Measurements from ENCODE around the gene ATXN7L1. TPM values are rescaled to one million over a fixed set of nuclear protein-coding genes. Genes with fewer than 3 reads are reported as not detected.

The ATXN7L1 gene
- total and polyA plus RNA-seq, 2 experiments from 2014 or later, result 6.4 to 8.6 TPM

- no peak overlapping the region for H3K27ac ChIP-seq
- no peak for TF ChIP-seq CTCF (IDR thresholded peaks at IDR 0.05; ENCODE audit: low read depth, low read length)
- H3K9me3 ChIP-seq (ENCODE audit: low read depth), result no peaks in the 10 kb centered on the region
- DNase-seq (ENCODE audit: low read depth in 1 of 2, low spot score in 1 of 2), result peak in 1 of 2 donors; percentile 55
- H3K4me1 ChIP-seq (ENCODE audit: low read depth), result no peaks in the 10 kb centered on the region
- no peaks in the 10 kb centered on the region for H3K27me3 ChIP-seq
- no peaks in the 10 kb centered on the region for H3K36me3 ChIP-seq
- H3K4me3 ChIP-seq, result no peak overlapping the region
These were observed 67.5 kb downstream of the ATXN7L1 start for GRCh38 chr7:105808703-105809590.

- Histone ChIP-seq H3K4me1 (ENCODE audit: low read depth) (no peaks in the 10 kb centered on the region), H3K4me3 (no peak overlapping the region), H3K27me3 (no peaks in the 10 kb centered on the region), H3K27ac (no peak overlapping the region), H3K9me3 (ENCODE audit: low read depth) (no peaks in the 10 kb centered on the region), H3K36me3 (no peaks in the 10 kb centered on the region)
- TF ChIP-seq CTCF (IDR thresholded peaks at IDR 0.05; ENCODE audit: low read depth, low read length), result no peak
- no peak for DNase-seq (ENCODE audit: low read depth in 1 of 2, low spot score in 1 of 2)
These were observed 68.2 kb downstream of the ATXN7L1 start for GRCh38 chr7:105808209-105808608.

GRCh38 chr7:105807448-105807762 lies 69.0 kb downstream of the ATXN7L1 start:
- Histone ChIP-seq H3K27ac (no peak overlapping the region), H3K4me3 (no peak overlapping the region), H3K4me1 (ENCODE audit: low read depth) (no peaks in the 10 kb centered on the region), H3K36me3 (no peaks in the 10 kb centered on the region), H3K27me3 (no peaks in the 10 kb centered on the region), H3K9me3 (ENCODE audit: low read depth) (no peaks in the 10 kb centered on the region)
- TF ChIP-seq CTCF (IDR thresholded peaks at IDR 0.05; ENCODE audit: low read depth, low read length), result no peak
- DNase-seq (ENCODE audit: low read depth in 1 of 2, low spot score in 1 of 2), result no peak

DNA sequence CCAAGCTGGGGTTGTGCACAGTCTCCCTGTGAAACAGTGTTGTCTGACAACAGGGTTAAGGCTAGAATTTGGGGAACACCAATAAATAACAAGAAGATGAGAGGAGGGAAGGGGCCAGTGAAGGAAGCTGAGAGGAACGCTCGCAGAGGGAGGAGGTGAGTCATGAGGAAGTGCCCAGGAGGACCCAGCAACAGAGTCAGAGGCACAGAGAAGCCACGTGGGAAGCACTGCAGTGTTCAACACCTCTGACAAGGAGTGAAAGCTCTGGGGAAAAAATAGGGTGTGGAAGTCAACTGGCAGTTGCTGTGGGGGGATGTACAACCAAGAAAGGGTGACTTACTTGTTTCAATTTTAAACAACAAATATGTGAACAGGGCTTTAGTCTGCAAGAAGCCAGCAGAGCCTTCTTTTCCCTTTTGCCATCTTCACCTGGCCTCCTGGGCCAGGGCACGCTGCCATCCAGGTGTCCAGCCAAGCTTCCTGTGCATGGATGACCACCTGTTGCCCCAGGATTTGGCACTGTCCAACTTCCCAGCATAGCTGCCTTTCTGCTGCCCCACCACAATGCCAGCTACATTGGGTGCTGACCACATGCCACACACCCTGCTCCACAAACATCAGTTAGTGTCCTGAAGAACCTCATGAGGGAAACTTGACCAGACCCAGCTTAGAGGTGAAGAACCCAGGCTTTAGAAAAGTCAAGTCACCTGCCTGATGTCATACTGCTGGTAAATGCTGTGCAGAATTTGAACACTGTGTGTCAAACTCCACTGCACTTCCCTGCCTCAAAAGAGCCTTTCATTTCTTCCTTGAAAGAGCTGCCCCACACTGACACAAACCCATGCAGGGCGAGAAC lies 69.6 kb downstream of the ATXN7L1 start:
- peak in 1 of 2 donors; percentile 58 for DNase-seq (ENCODE audit: low read depth in 1 of 2, low spot score in 1 of 2)
- Histone ChIP-seq H3K4me1 (ENCODE audit: low read depth) (no peaks in the 10 kb centered on the region), H3K27me3 (no peaks in the 10 kb centered on the region), H3K9me3 (ENCODE audit: low read depth) (no peaks in the 10 kb centered on the region), H3K36me3 (no peaks in the 10 kb centered on the region), H3K4me3 (no peak overlapping the region), H3K27ac (no peak overlapping the region)
- no peak for TF ChIP-seq CTCF (IDR thresholded peaks at IDR 0.05; ENCODE audit: low read depth, low read length)

DNA sequence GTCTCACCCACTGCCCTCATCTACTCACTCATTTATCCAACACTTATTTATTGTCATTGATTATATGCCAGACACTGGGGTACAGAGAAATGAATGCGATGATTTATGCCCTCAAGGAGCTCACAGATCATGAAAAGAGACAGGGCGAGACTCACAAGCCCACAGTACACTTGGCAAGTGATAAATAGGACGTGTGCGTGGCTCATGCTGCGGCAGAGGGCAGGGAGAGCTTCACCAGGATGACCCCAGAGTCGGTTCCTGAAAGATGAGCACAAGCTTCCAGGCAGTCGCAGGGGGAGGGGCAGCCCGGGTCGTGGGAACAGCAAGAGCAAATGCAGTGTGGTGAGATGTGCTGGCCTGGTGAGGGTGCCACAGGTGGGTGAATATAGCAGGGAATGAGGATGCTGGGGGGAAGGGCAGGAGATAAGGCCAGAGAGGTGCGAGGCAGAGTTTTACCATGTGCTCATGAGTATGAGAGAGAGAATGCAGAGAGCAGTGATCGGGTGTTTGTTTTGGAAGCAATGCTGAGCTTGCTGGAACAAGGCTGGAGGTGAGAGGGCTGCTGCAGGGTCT lies 70.9 kb downstream of the ATXN7L1 start:
- no peak for DNase-seq (ENCODE audit: low read depth in 1 of 2, low spot score in 1 of 2)
- Histone ChIP-seq H3K9me3 (ENCODE audit: low read depth) (no peaks in the 10 kb centered on the region), H3K4me3 (no peak overlapping the region), H3K36me3 (no peaks in the 10 kb centered on the region), H3K27me3 (no peaks in the 10 kb centered on the region), H3K27ac (no peak overlapping the region), H3K4me1 (ENCODE audit: low read depth) (no peaks in the 10 kb centered on the region)
- no peak for TF ChIP-seq CTCF (IDR thresholded peaks at IDR 0.05; ENCODE audit: low read depth, low read length)
